HepG2 (cell line): ENCODE measurements around the gene RIPK1. TPM values are rescaled to one million over a fixed set of nuclear protein-coding genes. Genes with fewer than 3 reads are reported as not detected.
A peak's percentile ranks its signal among the peaks of the same experiment; 100 is the strongest.

Experiments used
- AFF4 ChIP-seq: sonication (generic); formaldehyde crosslinking; IDR thresholded peaks from 2 replicates; pipeline ENCODE4 v1.4.0; 2020; ENCODE audit warnings: missing genetic modification reagents
- ARID5B ChIP-seq: IDR thresholded peaks from 2 replicates; pipeline ENCODE4 v1.4.0; 2020; ENCODE audit warnings: mild to moderate bottlenecking, missing genetic modification reagents
- CENPBD1 ChIP-seq: sonication (generic); formaldehyde crosslinking; IDR thresholded peaks from 2 replicates; pipeline ENCODE4 v1.8.0; 2022; ENCODE audit warnings: missing genetic modification reagents, low read depth, mild to moderate bottlenecking, borderline replicate concordance
- GTF2F1 ChIP-seq: fragments of 150-350 bp; IDR thresholded peaks from 2 replicates; pipeline ENCODE4 v1.6.1; 2014; ENCODE audit warnings: low read length
- LCORL ChIP-seq, 2 experiments: fragments of 450-650 bp in 1 of 2; sonication (generic) in 1 of 2; formaldehyde crosslinking in 1 of 2; IDR thresholded peaks; 2 replicates each; pipeline versions ENCODE4 v1.5.0 to v1.6.1; 2017 to 2020; ENCODE audit warnings: antibody characterized with exemption in 1 of 2, missing genetic modification reagents in 1 of 2
- MAFF ChIP-seq: IDR thresholded peaks from 2 replicates; pipeline ENCODE4 v1.6.1; 2011; ENCODE audit warnings: low read depth, low read length, improper control_type of control experiment
- MBD4 ChIP-seq: IDR thresholded peaks from 2 replicates; pipeline ENCODE4 v1.6.1; 2012; ENCODE audit warnings: low read length, inconsistent platforms, borderline replicate concordance
- MBNL3 ChIP-seq: fragments of 250-450 bp; sonication (Bioruptor Pico); conservative IDR thresholded peaks from 2 replicates; pipeline ENCODE4 v1.8.0; 2022; ENCODE audit warnings: mild to moderate bottlenecking, inconsistent platforms
- MEIS1 ChIP-seq: sonication (generic); formaldehyde crosslinking; IDR thresholded peaks from 2 replicates; pipeline ENCODE4 v1.9.0; 2021; ENCODE audit warnings: mild to moderate bottlenecking, missing genetic modification reagents, moderate library complexity, borderline replicate concordance
- SIN3A ChIP-seq: IDR thresholded peaks from 2 replicates; pipeline ENCODE4 v1.6.1; 2011; ENCODE audit warnings: low read depth, mild to moderate bottlenecking, control low read depth, low read length, borderline replicate concordance
- SMARCE1 ChIP-seq: fragments of 450-650 bp; IDR thresholded peaks from 2 replicates; pipeline ENCODE4 v1.6.1; 2017; ENCODE audit warnings: borderline replicate concordance
- SPEN ChIP-seq: sonication (generic); formaldehyde crosslinking; IDR thresholded peaks from 2 replicates; pipeline ENCODE4 v1.5.1; 2020; ENCODE audit warnings: low read depth, mild to moderate bottlenecking, missing genetic modification reagents
- TCF7 ChIP-seq: sonication (generic); IDR thresholded peaks from 2 replicates; pipeline ENCODE4 v1.6.1; 2016; ENCODE audit warnings: antibody characterized with exemption, low read depth
- ZNF205 ChIP-seq: IDR thresholded peaks from 2 replicates; pipeline ENCODE4 v1.6.1; 2018; ENCODE audit warnings: missing biosample characterization, missing genetic modification reagents
- ZNF292 ChIP-seq: sonication (generic); formaldehyde crosslinking; IDR thresholded peaks from 2 replicates; pipeline ENCODE4 v1.8.1; 2022; ENCODE audit warnings: mild to moderate bottlenecking, low read depth, missing genetic modification reagents, borderline replicate concordance
- ZNF343 ChIP-seq: sonication (generic); formaldehyde crosslinking; IDR thresholded peaks from 2 replicates; pipeline ENCODE4 v1.4.0; 2020; ENCODE audit warnings: mild to moderate bottlenecking, missing genetic modification reagents
- ZNF841 ChIP-seq: sonication (generic); formaldehyde crosslinking; IDR thresholded peaks from 2 replicates; pipeline ENCODE4 v1.8.1; 2023; ENCODE audit warnings: missing genetic modification reagents, borderline replicate concordance
- ZSCAN22 ChIP-seq: sonication (generic); formaldehyde crosslinking; IDR thresholded peaks from 2 replicates; pipeline ENCODE4 v1.4.0; 2020; ENCODE audit warnings: mild to moderate bottlenecking, missing genetic modification reagents
- ZUFSP ChIP-seq: sonication (generic); formaldehyde crosslinking; IDR thresholded peaks from 2 replicates; pipeline ENCODE4 v1.9.0; 2021; ENCODE audit warnings: missing genetic modification reagents, mild to moderate bottlenecking, borderline replicate concordance
- polyA plus RNA-seq, 8 experiments: library from polyadenylated mRNA; depleted of rRNA in 3 of 8; stranded (reverse) in 7 of 8; unstranded in 1 of 8; fragments of >200 nt; fragmentation: Illumina TruSeq in 4 of 8; extraction: Trizol in 4 of 8; gene quantifications; 2 replicates each; pipeline versions ENCODE4 v1.2.1 to v1.2.3, GENCODE V29; 2011 to 2016; ENCODE audit warnings: low read depth in 4 of 8, missing spikeins in 1 of 8, mixed read lengths in 1 of 8; ENCODE audit not compliant: insufficient read depth in 1 of 8
- total RNA-seq, 5 experiments: library from RNA; depleted of rRNA; stranded (reverse); fragments of >200 nt; fragmentation: Illumina TruSeq; extraction: Trizol; gene quantifications; 2 replicates each; pipeline ENCODE4 v1.2.3, GENCODE V29; 2016; ENCODE audit warnings: low read depth in 1 of 5

Gene RIPK1
- total and polyA plus RNA-seq, 2 of the 13 experiments (the other 11 are each of a cell fraction or from before 2014, with no cell fraction given) = 9.0 to 10.3 TPM

- TF ChIP-seq LCORL (IDR thresholded peaks at IDR 0.05) (peak; percentile 73), LCORL (CRISPR knock-in tag; IDR thresholded peaks at IDR 0.05) (peak; percentile 69), MBD4 (no peak; the same call in 1 of the 2 replicates), MEIS1 (CRISPR knock-in tag) (peak; percentile 88; the same call in 1 of the 2 replicates), SIN3A (peak; percentile 99), MBNL3 (CRISPR knock-in tag) (0 out of 2 replicates have a peak, but pooled peaks have one; percentile 17), ZSCAN22 (no peak), ARID5B (CRISPR knock-in tag) (peak; percentile 97), MAFF (peak; percentile 95), GTF2F1 (peak; percentile 93), ZNF205 (CRISPR knock-in tag) (peak; percentile 85), TCF7 (peak; percentile 84), SMARCE1 (no peak), AFF4 (CRISPR knock-in tag) (no peak), SPEN (CRISPR knock-in tag) (peak; percentile 78; the same call in 1 of the 2 replicates), ZNF292 (CRISPR knock-in tag) (peak; percentile 93; the same call in 1 of the 2 replicates), CENPBD1 (CRISPR knock-in tag) (no peak), ZNF841 (no peak), ZUFSP (no peak), ZNF343 (CRISPR knock-in tag) (peak; percentile 97)
Measured at GRCh38 chr6:3139090-3139903, 71.0 kb downstream of the RIPK1 start (continued).
